ENCODE results near the gene CNTFR. TPM values are rescaled to one million over a fixed set of nuclear protein-coding genes. Genes with fewer than 3 reads are reported as not detected.

CNTFR gene
- polyA plus RNA-seq, 1 donor: 34.6 TPM

DNA sequence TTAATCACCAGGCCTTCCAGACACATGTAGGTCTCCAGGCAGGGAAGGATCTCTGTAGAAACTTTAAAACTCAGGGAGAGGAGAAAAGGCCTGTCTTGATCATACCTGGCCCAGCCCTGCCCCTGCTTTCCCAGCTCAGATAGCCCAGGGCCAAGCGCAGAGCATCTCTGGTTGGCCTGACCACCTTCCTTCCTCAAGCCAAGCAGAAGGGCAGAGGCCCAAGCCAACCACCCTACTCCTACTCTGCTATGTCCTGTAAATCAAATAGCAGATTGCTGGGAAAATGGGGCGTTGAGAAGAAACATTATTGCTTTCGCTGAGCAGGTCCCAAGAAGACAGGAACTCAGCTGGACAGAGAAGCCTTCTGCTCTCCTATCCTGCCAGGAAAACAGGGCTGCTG is 81.1 kb downstream of the CNTFR start:
- DNase-seq: no peak

DNA sequence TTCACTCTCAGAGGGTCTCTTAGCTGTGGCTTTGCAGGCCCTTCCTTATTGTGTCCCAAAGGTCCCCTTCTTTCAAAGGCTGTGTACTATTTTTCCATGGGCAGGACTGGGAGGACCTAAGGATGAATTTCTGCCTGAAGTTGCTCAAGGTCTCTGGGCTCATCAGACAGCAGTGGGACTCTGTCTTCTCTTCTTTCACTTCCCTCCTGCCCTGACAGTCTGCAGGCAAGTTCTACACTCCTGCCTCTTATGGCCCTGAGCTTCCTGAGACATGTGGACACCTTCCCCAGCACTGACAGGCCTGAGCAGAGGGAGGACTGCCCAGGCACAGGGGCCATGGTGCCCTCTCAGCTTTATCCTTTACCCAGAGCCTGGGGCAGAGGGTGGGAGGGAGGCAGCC is 81.6 kb downstream of the CNTFR start:
- no peak for DNase-seq

DNA sequence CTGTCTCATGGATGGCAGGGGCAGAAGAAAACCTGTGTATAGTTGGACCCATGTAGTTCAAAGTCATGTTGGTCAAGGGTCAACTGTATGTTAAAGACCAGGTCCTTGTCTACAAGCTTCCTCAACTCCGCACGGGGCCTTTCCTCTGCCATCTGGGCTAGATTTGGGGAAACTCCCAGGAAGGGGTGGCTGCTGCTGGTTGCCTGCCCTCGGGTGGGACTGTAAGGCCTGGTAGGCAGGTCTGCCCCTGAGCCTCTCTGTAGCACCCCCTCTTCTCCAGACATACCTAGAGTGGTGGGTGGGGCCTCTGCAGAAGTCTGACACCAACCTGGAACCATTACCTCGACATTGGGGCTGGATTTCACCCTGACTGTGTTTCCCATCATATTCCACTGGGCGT is 82.0 kb downstream of the CNTFR start:
- no peak for DNase-seq

DNA sequence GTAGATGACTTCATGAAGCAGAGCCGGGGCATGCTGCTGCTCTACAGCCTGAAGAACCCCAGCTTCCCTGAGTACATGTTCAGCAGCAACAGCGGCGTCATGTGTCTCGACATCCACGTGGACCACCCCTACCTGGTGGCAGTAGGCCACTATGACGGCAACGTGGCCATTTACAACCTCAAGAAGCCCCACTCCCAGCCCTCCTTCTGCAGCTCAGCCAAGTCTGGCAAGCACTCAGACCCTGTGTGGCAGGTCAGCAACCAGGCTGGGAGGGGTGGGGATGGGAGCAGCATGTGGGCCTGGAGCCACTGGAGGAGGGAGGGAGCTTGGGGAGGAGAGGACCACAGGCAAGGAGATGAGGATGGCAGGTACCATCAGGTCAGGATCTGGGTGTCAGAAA is 82.9 kb downstream of the CNTFR start:
- no peak for DNase-seq

DNA sequence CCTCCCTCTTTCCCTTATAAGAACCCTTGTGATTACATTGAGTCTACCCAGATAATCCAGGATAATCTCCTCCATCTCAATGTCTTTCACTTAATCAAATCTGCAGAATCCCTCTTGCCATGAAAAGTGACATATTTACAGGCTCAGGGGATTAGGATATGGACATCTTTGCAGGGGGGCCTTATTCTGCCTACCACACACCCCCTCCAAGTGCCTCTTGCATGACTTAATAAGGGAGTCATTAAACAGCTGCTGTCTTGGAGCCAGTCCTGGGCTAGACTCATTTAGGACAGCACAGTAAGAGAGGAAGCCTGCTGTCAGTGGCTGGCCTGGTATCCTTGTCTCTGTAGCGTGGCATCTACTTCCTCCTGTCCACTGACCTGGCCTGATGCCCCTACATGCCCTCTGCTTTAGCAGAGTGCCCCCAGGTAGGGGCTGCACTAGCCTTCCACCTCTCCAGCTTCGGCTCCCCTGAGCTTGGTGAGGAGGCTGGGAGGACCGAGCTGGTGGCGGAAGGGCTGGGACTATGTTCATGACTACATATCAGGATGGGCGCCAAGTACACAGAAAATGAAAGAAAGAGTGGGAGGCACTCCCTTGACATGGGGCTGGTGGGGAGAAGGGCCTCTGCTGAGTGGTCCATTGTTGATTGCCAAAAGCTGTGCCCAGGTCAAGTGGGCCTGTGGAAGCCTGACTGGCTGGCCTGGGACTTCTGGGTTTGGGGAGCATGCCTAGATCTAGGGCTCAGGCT is 84.0 kb downstream of the CNTFR start:
- DNase-seq: no peak

DNA sequence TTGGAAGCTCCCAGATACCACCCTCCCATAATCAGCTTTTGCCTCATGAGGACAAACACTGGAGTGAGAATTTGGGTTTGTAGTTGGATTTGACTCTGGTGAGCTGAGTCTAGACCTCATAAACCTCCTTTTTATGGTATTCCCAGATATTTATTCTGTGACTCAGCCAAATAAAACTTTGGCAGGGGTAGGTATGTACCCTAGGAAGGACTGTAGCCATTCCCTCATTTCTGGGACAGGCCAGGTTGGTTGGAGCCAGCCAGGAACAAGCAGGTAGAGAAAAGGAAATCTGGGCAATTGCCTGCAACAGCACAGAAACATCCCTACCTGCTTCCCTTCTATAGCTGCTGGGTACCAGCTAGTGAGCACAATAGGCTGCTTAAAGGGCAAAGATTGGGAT is 86.1 kb downstream of the CNTFR start:
- no peak for DNase-seq

DNA sequence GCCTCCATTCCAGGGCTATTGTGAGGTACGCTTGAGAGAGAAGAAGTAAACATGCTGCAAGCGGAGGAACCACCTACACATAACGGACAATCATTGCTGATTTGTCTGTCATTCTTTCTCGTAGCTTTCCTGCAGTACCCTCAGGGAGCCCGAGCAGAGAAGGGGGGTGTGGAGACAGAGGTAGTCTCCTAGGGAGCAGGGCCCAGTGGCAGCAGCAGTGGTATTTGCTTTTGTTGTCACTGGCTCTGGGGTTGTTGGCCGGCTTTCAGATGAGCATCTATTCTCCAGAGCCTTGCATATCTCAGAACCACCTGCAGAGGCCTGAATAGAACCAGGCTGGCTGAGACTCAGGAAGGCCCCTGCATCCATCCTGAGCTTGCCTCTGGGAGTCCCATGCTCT is 86.6 kb downstream of the CNTFR start:
- no peak for DNase-seq

DNA sequence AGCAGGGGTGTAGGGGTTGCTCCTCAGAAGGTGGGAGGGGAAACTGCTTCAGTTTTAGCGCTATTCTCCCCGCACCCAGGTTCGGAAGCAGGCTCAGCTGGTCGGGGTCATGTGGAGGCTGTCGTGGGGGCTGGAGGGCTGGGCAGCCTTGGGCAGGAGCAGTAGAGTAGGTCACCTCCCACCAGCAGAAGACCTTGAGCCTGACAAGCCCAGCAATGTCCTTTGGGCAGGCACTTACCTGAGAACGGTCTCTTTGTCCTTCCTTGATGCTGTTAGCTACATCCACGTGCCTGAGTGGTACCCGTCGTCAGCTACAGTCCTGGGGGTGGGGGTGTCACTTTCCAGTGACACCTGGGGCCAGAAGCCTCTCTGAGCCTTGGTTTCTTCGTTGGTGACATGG is 87.1 kb downstream of the CNTFR start:
- no peak for DNase-seq

DNA sequence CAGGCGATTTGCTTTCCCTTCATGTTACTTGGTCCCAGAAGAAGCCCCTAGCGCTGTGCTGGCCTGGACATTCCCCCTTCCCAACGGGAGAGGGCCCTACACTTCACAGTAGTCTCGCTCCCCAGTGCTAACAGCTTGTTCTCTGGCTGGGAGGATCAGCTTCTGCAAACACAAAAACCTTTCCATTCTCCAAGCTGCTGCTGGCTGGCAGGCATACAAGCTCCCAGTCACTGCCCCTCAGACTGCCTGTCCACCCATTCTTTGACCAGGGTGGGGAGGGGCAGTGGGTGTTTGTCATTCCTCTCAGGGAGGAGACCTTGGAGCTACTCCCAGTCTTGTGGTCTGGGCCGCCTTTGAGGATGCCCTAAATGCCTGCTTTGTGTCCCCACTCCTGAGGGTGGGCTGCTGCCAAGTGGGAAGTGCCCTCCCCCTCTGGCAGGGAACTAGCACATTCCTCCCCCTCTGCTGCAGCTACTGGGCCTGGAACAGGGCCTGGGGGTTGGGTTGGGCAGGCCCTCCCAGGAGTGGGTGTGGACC is 87.6 kb downstream of the CNTFR start:
- no peak for DNase-seq

Other genes starting within 250 kb of the CNTFR start
- 9.3 TPM for gene MYORG, start 212.8 kb downstream of the CNTFR start, polyA plus RNA-seq (ENCODE audit: insufficient read length)
- gene FAM219A, start 131.2 kb downstream of the CNTFR start, polyA plus RNA-seq (ENCODE audit: insufficient read length): 13.0 TPM
- gene DNAI1, start 130.9 kb downstream of the CNTFR start, polyA plus RNA-seq (ENCODE audit: insufficient read length): 3.0 TPM
- 1.4 TPM for gene ENHO, start 66.7 kb downstream of the CNTFR start, polyA plus RNA-seq (ENCODE audit: insufficient read length)
- gene RPP25L, start 22.4 kb upstream of the CNTFR start, polyA plus RNA-seq (ENCODE audit: insufficient read length): 22.5 TPM
- 96.9 TPM for gene DCTN3, start 30.8 kb upstream of the CNTFR start, polyA plus RNA-seq (ENCODE audit: insufficient read length)
- gene ARID3C, start 39.3 kb upstream of the CNTFR start, polyA plus RNA-seq (ENCODE audit: insufficient read length): 0.20 TPM
- gene SIGMAR1, start 48.1 kb upstream of the CNTFR start, polyA plus RNA-seq (ENCODE audit: insufficient read length): 43.9 TPM
- 71.8 TPM for gene GALT, start 57.0 kb upstream of the CNTFR start, polyA plus RNA-seq (ENCODE audit: insufficient read length)
- gene IL11RA, start 62.5 kb upstream of the CNTFR start, polyA plus RNA-seq (ENCODE audit: insufficient read length): 66.8 TPM
- gene CCL27, start 72.9 kb upstream of the CNTFR start, polyA plus RNA-seq (ENCODE audit: insufficient read length): 1.1 TPM
- gene CCL19, start 101.6 kb upstream of the CNTFR start, polyA plus RNA-seq (ENCODE audit: insufficient read length): not detected
- 18.3 TPM for gene CCL21, start 120.4 kb upstream of the CNTFR start, polyA plus RNA-seq (ENCODE audit: insufficient read length)

All from left kidney (tissue), 2 donors.